ENCODE data around the gene CCDC187.

DNA sequence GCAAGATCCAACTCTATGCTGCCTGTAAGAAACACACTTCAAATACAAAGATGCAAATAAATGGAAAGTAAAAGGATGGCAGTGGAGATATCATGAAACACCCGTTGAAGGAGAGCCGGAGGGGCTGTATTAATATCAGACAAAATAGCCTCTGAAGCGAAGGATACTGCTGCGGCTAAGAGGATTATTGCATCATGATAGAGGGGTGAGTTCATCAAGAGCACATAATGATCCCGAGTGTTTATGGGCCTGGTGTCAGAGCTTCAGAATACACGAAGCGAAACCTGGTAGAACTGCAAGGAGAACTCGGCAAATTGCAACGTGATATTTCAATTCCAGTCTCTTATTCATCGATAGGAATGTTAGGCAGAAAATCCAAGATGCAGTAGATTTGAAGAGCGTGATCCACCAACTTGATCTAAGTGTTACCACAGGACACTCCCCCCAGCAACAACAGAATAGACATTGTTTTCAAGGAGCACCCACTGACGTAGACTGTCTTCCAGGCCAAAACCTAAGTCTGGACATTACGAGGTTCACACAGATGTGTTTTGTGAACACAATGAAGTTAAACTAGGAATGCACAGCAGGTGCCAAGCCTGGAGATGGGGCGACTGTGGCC, 30.5 kb downstream of the CCDC187 start:
- TF ChIP-seq, protein P1, sequence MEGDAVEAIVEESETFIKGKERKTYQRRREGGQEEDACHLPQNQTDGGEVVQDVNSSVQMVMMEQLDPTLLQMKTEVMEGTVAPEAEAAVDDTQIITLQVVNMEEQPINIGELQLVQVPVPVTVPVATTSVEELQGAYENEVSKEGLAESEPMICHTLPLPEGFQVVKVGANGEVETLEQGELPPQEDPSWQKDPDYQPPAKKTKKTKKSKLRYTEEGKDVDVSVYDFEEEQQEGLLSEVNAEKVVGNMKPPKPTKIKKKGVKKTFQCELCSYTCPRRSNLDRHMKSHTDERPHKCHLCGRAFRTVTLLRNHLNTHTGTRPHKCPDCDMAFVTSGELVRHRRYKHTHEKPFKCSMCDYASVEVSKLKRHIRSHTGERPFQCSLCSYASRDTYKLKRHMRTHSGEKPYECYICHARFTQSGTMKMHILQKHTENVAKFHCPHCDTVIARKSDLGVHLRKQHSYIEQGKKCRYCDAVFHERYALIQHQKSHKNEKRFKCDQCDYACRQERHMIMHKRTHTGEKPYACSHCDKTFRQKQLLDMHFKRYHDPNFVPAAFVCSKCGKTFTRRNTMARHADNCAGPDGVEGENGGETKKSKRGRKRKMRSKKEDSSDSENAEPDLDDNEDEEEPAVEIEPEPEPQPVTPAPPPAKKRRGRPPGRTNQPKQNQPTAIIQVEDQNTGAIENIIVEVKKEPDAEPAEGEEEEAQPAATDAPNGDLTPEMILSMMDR (IDR thresholded peaks at IDR 0.05), result no peak
- no peak for TF ChIP-seq POLR2AphosphoS5 (IDR thresholded peaks at IDR 0.05)
